WTC11 (cell line): ENCODE measurements around the gene DOK5. TPM values are rescaled to one million over a fixed set of nuclear protein-coding genes. Genes with fewer than 3 reads are reported as not detected.
A peak's percentile ranks its signal among the peaks of the same experiment; 100 is the strongest.

Experiments
- ATAC-seq: fragments of 200-7000 bp; cut with Tn5 transposase; 2 replicates; pipeline ENCODE4 v1.10.0; 2021; ENCODE audit warnings: mild to moderate bottlenecking, moderate library complexity
- CTCF ChIA-PET: fragments of 300-600 bp; sonication (Branson Sonifier 250); formaldehyde crosslinking; loops from one replicate; lab custom pipeline; 2021; ENCODE audit warnings: antibody characterized with exemption; lab: Charles Lee
- POLR2A ChIA-PET: fragments of 350-600 bp; sonication (Branson Sonifier 250); formaldehyde crosslinking; loops from one replicate; lab custom pipeline; 2021; ENCODE audit warnings: antibody characterized with exemption; lab: Charles Lee
- DNase-seq: peaks from one replicate; pipeline ENCODE4 v3.0.0; 2021; ENCODE audit warnings: low spot score
- H3K27ac Mint-ChIP-seq: 2 replicates; pipeline ENCODE4 v1.8.0; 2021; ENCODE audit warnings: mixed read lengths
- H3K27me3 Mint-ChIP-seq: 2 replicates; pipeline ENCODE4 v1.8.0; 2021; ENCODE audit warnings: low read depth, mild to moderate bottlenecking, moderate library complexity, mixed read lengths
- H3K36me3 Mint-ChIP-seq: 2 replicates; pipeline ENCODE4 v1.8.0; 2021; ENCODE audit warnings: mixed read lengths
- H3K4me1 Mint-ChIP-seq: 2 replicates; pipeline ENCODE4 v1.8.0; 2022; ENCODE audit warnings: mixed read lengths
- H3K4me3 Mint-ChIP-seq: 2 replicates; pipeline ENCODE4 v1.8.0; 2021; ENCODE audit warnings: mild to moderate bottlenecking, moderate library complexity, mixed read lengths
- H3K9me3 Mint-ChIP-seq: 2 replicates; pipeline ENCODE4 v1.8.0; 2021; ENCODE audit warnings: mixed read lengths
- CREM ChIP-seq: sonication (generic); formaldehyde crosslinking; IDR thresholded peaks from 2 replicates; pipeline ENCODE4 v1.8.1; 2022; ENCODE audit warnings: mild to moderate bottlenecking, missing genetic modification reagents, moderate library complexity
- GRHL2 ChIP-seq: fragments of 250-450 bp; sonication (Bioruptor Pico); IDR thresholded peaks from 2 replicates; pipeline ENCODE4 v1.8.0; 2022; ENCODE audit warnings: mild to moderate bottlenecking, moderate library complexity; ENCODE audit not compliant: insufficient replicate concordance, severe bottlenecking
- GTF2I ChIP-seq: fragments of 250-450 bp; sonication (Bioruptor Pico); conservative IDR thresholded peaks from 2 replicates; pipeline ENCODE4 v1.4.0; 2021; ENCODE audit warnings: mild to moderate bottlenecking
- IRF2 ChIP-seq: sonication (generic); formaldehyde crosslinking; IDR thresholded peaks from 2 replicates; pipeline ENCODE4 v1.8.0; 2022; ENCODE audit warnings: low read depth, missing genetic modification reagents, borderline replicate concordance
- JAZF1 ChIP-seq: fragments of 250-450 bp; sonication (Bioruptor Pico); IDR thresholded peaks from 2 replicates; pipeline ENCODE4 v1.9.0; 2021; ENCODE audit warnings: moderate library complexity, mild to moderate bottlenecking, inconsistent platforms
- KAT7 ChIP-seq: sonication (generic); formaldehyde crosslinking; IDR thresholded peaks from 2 replicates; pipeline ENCODE4 v1.8.1; 2023; ENCODE audit warnings: missing genetic modification reagents, mild to moderate bottlenecking, borderline replicate concordance
- MYBL2 ChIP-seq: sonication (generic); formaldehyde crosslinking; IDR thresholded peaks from 2 replicates; pipeline ENCODE4 v1.8.1; 2023; ENCODE audit warnings: mild to moderate bottlenecking, moderate library complexity, missing genetic modification reagents
- NFYB ChIP-seq: sonication (generic); formaldehyde crosslinking; conservative IDR thresholded peaks from 2 replicates; pipeline ENCODE4 v1.8.0; 2022; ENCODE audit warnings: low read depth, missing genetic modification reagents
- RELA ChIP-seq: sonication (generic); formaldehyde crosslinking; IDR thresholded peaks from 2 replicates; pipeline ENCODE4 v1.8.1; 2022; ENCODE audit warnings: missing genetic modification reagents, mild to moderate bottlenecking, borderline replicate concordance
- SMAD4 ChIP-seq: sonication (generic); formaldehyde crosslinking; IDR thresholded peaks from 2 replicates; pipeline ENCODE4 v1.8.0; 2022; ENCODE audit warnings: mild to moderate bottlenecking, missing genetic modification reagents
- ZNF121 ChIP-seq: sonication (generic); formaldehyde crosslinking; IDR thresholded peaks from 2 replicates; pipeline ENCODE4 v1.8.0; 2023; ENCODE audit warnings: missing genetic modification reagents
- ZNF138 ChIP-seq: sonication (generic); formaldehyde crosslinking; conservative IDR thresholded peaks from 2 replicates; pipeline ENCODE4 v1.8.1; 2022; ENCODE audit warnings: mild to moderate bottlenecking, moderate library complexity, missing genetic modification reagents
- total RNA-seq: library from RNA; stranded (reverse); gene quantifications from 3 replicates; pipeline ENCODE4 v1.2.3, GENCODE V29; 2021
- TF ChIP-seq, protein P1 (sequence below): sonication (generic); formaldehyde crosslinking; IDR thresholded peaks from 2 replicates; pipeline ENCODE4 v1.8.0; 2023; ENCODE audit warnings: missing genetic modification reagents
- TF ChIP-seq, protein P2 (sequence below): sonication (generic); formaldehyde crosslinking; IDR thresholded peaks from 2 replicates; pipeline ENCODE4 v1.8.1; 2022; ENCODE audit warnings: mild to moderate bottlenecking, moderate library complexity, missing genetic modification reagents
- TF ChIP-seq, protein P3 (sequence below): fragments of 200-600 bp; IDR thresholded peaks from 2 replicates; pipeline ENCODE4 v1.8.0; 2022; ENCODE audit warnings: antibody characterized with exemption
- TF ChIP-seq, protein P4 (sequence below): fragments of 250-450 bp; sonication (Bioruptor Pico); IDR thresholded peaks from 2 replicates; pipeline ENCODE4 v1.9.0; 2021; ENCODE audit warnings: mild to moderate bottlenecking
- TF ChIP-seq, protein P5 (sequence below): sonication (generic); formaldehyde crosslinking; conservative IDR thresholded peaks from 2 replicates; pipeline ENCODE4 v1.8.1; 2022; ENCODE audit warnings: mild to moderate bottlenecking, missing genetic modification reagents
- TF ChIP-seq, protein P6 (sequence below): sonication (generic); formaldehyde crosslinking; IDR thresholded peaks from 2 replicates; pipeline ENCODE4 v1.8.1; 2023; ENCODE audit warnings: mild to moderate bottlenecking, missing genetic modification reagents, moderate library complexity
- TF ChIP-seq, protein P7 (sequence below): sonication (generic); formaldehyde crosslinking; conservative IDR thresholded peaks from 2 replicates; pipeline ENCODE4 v1.8.1; 2023; ENCODE audit warnings: mild to moderate bottlenecking, low read depth, missing genetic modification reagents, moderate library complexity

DOK5 gene
- total RNA-seq, 1 experiment from 2014 or later: 10.1 TPM

DNA sequence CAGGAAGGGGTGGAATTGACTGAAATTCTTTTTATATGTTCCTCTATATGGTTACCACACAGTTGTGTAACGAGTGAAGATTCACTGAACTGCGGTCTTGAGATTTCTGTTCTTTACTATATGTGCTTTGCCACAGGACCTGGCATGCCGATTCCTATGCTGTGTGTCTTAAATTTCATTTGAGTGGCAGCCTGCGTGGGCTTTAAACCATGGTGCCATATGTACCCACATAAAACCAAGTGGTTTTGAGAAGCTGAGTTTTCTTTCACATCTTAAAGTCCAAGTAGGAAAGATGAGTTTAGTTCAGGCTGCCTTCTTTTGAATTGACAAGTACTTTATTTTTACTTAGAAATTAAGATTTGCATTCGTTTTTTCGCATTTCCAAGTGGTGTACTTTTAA lies 101.1 kb downstream of the DOK5 start:
- POLR2A ChIA-PET: no interaction called here
- no peak for DNase-seq
- Mint-ChIP-seq H3K27me3 (no peaks in the 10 kb centered on the region), H3K4me1 (peaks cover 3% of the 10 kb centered on the region; the same call in 1 of the 2 replicates), H3K36me3 (no peaks in the 10 kb centered on the region), H3K27ac (no peak overlapping the region), H3K9me3 (no peaks in the 10 kb centered on the region), H3K4me3 (no peak overlapping the region)
- TF ChIP-seq GTF2I (no peak), IRF2 (CRISPR knock-in tag) (no peak), KAT7 (CRISPR knock-in tag) (no peak)
- TF ChIP-seq, protein P1, sequence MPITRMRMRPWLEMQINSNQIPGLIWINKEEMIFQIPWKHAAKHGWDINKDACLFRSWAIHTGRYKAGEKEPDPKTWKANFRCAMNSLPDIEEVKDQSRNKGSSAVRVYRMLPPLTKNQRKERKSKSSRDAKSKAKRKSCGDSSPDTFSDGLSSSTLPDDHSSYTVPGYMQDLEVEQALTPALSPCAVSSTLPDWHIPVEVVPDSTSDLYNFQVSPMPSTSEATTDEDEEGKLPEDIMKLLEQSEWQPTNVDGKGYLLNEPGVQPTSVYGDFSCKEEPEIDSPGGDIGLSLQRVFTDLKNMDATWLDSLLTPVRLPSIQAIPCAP (CRISPR knock-in tag): no peak
- TF ChIP-seq, protein P2, sequence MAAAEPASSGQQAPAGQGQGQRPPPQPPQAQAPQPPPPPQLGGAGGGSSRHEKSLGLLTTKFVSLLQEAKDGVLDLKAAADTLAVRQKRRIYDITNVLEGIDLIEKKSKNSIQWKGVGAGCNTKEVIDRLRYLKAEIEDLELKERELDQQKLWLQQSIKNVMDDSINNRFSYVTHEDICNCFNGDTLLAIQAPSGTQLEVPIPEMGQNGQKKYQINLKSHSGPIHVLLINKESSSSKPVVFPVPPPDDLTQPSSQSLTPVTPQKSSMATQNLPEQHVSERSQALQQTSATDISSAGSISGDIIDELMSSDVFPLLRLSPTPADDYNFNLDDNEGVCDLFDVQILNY (CRISPR knock-in tag): no peak
- TF ChIP-seq, protein P3, sequence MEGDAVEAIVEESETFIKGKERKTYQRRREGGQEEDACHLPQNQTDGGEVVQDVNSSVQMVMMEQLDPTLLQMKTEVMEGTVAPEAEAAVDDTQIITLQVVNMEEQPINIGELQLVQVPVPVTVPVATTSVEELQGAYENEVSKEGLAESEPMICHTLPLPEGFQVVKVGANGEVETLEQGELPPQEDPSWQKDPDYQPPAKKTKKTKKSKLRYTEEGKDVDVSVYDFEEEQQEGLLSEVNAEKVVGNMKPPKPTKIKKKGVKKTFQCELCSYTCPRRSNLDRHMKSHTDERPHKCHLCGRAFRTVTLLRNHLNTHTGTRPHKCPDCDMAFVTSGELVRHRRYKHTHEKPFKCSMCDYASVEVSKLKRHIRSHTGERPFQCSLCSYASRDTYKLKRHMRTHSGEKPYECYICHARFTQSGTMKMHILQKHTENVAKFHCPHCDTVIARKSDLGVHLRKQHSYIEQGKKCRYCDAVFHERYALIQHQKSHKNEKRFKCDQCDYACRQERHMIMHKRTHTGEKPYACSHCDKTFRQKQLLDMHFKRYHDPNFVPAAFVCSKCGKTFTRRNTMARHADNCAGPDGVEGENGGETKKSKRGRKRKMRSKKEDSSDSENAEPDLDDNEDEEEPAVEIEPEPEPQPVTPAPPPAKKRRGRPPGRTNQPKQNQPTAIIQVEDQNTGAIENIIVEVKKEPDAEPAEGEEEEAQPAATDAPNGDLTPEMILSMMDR: no peak
- TF ChIP-seq, protein P4, sequence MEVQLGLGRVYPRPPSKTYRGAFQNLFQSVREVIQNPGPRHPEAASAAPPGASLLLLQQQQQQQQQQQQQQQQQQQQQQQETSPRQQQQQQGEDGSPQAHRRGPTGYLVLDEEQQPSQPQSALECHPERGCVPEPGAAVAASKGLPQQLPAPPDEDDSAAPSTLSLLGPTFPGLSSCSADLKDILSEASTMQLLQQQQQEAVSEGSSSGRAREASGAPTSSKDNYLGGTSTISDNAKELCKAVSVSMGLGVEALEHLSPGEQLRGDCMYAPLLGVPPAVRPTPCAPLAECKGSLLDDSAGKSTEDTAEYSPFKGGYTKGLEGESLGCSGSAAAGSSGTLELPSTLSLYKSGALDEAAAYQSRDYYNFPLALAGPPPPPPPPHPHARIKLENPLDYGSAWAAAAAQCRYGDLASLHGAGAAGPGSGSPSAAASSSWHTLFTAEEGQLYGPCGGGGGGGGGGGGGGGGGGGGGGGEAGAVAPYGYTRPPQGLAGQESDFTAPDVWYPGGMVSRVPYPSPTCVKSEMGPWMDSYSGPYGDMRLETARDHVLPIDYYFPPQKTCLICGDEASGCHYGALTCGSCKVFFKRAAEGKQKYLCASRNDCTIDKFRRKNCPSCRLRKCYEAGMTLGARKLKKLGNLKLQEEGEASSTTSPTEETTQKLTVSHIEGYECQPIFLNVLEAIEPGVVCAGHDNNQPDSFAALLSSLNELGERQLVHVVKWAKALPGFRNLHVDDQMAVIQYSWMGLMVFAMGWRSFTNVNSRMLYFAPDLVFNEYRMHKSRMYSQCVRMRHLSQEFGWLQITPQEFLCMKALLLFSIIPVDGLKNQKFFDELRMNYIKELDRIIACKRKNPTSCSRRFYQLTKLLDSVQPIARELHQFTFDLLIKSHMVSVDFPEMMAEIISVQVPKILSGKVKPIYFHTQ (CRISPR knock-in tag): no peak
- ATAC-seq: no peak
- CTCF ChIA-PET: no interaction called here

DNA sequence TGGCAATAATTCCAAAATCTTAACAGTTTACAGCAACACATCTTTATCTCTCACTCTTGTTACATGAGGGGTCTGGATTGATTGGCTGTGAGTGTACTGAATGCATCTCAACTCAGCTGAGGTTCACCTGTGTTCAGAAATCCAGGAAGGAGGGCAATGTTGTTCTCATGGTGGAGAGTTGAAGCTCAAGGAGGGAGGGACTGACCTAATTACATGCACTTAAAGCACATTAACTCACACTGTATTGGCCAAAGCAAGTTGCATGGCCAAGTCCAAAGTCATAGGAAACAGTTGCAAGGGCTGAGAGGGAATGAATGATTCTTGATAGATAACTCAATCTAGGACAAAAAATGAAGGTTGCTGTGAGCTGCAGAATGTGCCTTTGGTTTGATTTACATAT lies 102.2 kb downstream of the DOK5 start:
- H3K4me1 Mint-ChIP-seq: peaks cover 3% of the 10 kb centered on the region; the same call in 1 of the 2 replicates
- POLR2A ChIA-PET: no interaction called here
- H3K4me3 Mint-ChIP-seq: no peak overlapping the region
- no peaks in the 10 kb centered on the region for H3K9me3 Mint-ChIP-seq
- CTCF ChIA-PET: no interaction called here
- H3K36me3 Mint-ChIP-seq: no peaks in the 10 kb centered on the region
- DNase-seq: no peak
- 0 out of 2 replicates have a peak, but pooled peaks have one; percentile 22 for ATAC-seq
- no peaks in the 10 kb centered on the region for H3K27me3 Mint-ChIP-seq
- no peak overlapping the region for H3K27ac Mint-ChIP-seq
- TF ChIP-seq MYBL2 (CRISPR knock-in tag) (no peak), CREM (no peak), RELA (CRISPR knock-in tag) (no peak)

DNA sequence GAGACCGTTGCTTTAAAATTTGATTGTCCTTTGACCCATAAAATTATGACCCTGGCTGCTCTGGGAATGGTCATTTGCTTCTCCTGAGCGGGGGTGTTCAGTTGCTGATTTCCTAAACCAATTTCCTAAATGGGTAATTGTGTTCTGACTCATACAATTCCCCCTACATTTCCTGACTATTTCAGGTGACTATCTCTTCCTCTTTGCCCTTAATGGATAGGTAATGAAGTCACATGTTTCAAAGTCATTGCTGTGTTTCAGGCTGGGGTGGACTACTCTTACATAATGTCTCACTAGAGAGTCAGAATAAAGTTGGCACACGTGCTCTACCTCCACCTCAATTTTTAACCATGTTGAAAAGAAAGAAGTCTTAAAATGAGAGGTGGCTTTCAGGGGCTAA lies 109.8 kb downstream of the DOK5 start:
- Mint-ChIP-seq H3K36me3 (no peaks in the 10 kb centered on the region), H3K27me3 (no peaks in the 10 kb centered on the region), H3K4me1 (no peaks in the 10 kb centered on the region), H3K27ac (no peak overlapping the region), H3K9me3 (peaks cover 3% of the 10 kb centered on the region; the same call in 1 of the 2 replicates), H3K4me3 (no peak overlapping the region)
- DNase-seq (no peak), ATAC-seq (no peak)
- ChIA-PET CTCF (no interaction called here), POLR2A (no interaction called here)
- TF ChIP-seq JAZF1 (CRISPR knock-in tag) (no peak), SMAD4 (CRISPR knock-in tag) (no peak), ZNF138 (CRISPR knock-in tag) (no peak), ZNF121 (CRISPR knock-in tag) (no peak), NFYB (CRISPR knock-in tag) (no peak), GRHL2 (CRISPR knock-in tag) (no peak), MYBL2 (CRISPR knock-in tag) (no peak)
- TF ChIP-seq, protein P5, sequence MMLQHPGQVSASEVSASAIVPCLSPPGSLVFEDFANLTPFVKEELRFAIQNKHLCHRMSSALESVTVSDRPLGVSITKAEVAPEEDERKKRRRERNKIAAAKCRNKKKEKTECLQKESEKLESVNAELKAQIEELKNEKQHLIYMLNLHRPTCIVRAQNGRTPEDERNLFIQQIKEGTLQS: no peak
- TF ChIP-seq, protein P6, sequence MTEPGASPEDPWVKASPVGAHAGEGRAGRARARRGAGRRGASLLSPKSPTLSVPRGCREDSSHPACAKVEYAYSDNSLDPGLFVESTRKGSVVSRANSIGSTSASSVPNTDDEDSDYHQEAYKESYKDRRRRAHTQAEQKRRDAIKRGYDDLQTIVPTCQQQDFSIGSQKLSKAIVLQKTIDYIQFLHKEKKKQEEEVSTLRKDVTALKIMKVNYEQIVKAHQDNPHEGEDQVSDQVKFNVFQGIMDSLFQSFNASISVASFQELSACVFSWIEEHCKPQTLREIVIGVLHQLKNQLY: no peak
- TF ChIP-seq, protein P2 (CRISPR knock-in tag): no peak
- TF ChIP-seq, protein P7, sequence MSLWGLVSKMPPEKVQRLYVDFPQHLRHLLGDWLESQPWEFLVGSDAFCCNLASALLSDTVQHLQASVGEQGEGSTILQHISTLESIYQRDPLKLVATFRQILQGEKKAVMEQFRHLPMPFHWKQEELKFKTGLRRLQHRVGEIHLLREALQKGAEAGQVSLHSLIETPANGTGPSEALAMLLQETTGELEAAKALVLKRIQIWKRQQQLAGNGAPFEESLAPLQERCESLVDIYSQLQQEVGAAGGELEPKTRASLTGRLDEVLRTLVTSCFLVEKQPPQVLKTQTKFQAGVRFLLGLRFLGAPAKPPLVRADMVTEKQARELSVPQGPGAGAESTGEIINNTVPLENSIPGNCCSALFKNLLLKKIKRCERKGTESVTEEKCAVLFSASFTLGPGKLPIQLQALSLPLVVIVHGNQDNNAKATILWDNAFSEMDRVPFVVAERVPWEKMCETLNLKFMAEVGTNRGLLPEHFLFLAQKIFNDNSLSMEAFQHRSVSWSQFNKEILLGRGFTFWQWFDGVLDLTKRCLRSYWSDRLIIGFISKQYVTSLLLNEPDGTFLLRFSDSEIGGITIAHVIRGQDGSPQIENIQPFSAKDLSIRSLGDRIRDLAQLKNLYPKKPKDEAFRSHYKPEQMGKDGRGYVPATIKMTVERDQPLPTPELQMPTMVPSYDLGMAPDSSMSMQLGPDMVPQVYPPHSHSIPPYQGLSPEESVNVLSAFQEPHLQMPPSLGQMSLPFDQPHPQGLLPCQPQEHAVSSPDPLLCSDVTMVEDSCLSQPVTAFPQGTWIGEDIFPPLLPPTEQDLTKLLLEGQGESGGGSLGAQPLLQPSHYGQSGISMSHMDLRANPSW (CRISPR knock-in tag): no peak
